ENCODE data around the gene GATA1.

Gene GATA1
- 0 reads per million in 2 donors for total RNA-seq

DNA sequence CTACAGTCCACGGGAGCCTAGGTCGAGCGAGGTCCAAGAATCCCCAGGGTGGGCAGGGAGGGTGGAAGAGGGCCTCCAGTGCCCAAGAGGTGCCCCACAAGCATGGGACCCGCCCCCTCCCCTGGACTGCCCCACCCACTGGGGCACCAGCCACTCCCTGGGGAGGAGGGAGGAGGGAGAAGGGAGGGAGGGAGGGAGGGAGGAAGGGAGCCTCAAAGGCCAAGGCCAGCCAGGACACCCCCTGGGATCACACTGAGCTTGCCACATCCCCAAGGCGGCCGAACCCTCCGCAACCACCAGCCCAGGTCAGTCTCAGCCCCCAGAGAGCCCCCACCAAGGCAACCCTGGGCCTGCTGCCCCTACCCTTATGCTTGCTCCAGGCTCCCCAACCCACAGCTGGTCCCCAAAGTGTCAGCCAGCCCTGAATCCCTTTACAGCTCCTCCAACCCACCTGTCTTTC is at the start of gene GATA1:
Gene GATA1, plus strand, starts transcription at position 250 of the 460 bp plus-strand sequence. CDS start 4,520 bp downstream, outside the sequence.
- no peak for DNase-seq

DNA sequence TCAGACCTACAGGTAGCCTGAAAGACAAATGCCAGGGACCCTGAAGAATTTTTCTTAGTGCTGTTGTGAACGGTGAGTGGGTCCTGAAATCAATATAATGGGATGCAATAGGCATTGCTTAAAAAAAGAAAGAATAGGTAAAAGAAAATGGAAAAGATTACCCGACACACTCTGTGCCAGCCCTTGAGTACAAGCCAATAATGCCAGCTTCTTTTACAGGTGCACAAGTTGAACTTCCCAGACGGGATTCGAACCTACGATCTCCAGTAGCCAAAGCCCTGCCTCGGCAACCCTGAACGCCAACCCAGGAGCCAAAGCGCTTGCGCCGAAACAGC is 49.5 kb upstream of the GATA1 start:
- no peak for DNase-seq

DNA sequence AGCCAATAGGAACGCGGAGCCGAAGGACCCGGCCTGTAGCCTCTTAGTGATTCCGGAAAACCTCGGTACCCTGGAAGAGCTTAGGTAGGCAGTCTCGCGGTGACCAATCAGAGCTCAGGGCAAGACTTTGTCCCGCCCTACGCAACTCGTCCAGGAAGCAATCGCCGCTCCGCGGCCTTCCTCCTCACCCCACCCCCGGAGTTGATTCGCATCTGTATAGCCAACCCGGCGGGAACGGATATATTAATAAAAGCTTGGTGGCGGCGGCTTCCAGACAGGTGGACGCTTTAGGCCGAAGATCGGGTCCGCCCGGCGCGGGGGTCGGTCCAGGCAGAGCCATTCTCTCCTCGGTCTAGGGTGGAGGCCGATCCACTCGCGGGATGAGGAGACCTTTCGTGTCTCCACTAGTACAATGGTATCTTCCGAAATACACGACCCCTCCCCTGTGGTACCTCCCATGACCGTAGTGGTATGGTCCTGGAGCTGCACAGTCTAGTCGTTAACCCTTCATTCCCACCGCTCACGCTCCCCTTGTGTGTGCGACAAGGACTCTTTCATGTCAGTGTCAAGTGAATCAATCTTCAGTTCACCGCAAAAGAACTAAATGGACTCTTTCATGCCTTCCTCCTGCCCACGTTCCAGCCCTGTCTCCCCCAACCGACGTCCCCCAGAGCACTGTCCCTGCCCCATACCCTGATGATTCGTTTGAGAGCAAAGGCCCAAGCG is 49.0 kb upstream of the GATA1 start:
- DNase-seq, result peak; percentile 52 to 98 (median 81)

DNA sequence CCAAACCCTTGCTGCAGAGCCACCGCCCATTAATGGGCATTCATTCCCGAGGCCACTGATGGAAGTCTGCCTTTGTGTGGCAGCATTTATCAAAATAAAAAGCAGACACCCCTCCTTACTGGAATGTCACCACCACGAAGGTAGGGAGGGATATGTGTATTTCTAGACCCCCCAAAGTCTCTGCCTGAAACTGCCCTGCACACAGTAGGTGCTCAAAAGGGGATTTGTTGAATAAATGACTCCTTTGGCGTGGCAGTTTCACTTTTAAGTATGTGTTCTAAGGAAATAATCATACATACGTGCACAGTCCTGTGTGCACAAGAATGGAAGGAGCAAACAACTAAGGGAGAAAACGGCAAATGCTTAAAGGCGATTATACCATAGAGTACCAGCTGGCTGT is 48.5 kb upstream of the GATA1 start:
- DNase-seq, result no peak

DNA sequence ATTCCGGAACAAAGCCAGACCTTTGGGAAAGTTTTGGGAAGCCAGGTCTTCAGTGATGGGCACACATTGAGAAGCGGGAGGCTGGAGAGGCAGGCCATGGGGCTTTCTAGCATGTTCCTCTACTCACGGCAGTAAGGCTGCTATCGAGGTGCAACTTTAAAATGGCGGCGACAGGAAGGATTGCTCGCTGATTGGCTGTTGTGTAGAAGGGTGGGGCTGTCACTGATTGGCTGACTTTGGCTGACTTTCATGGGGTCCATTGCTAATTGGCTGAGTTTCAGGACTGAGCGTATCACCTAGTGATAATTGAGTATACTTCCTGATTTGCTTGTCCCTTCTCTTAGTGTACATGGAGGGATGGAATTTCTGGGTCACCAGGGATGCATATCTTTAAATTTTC is 44.6 kb upstream of the GATA1 start:
- DNase-seq, result no peak

DNA sequence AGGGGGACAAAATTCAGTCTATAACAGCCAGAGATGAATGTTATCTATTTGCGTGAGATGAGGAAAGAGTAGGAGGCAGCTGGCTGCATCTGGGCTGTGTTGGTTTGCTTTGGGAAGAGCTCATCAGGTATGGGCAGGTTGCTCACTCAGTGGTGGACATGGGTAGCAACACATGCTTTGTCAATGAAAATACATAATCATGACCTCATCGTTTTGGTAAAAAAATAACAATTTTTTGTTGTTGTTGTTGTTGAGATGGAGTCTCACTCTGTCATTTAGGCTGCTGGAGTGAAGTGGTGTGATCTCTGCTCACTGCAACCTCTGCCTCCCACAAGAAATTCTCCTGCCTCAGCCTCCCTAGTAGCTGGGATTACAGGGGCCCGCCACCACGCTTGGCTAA is 41.2 kb upstream of the GATA1 start:
- no peak for DNase-seq

DNA sequence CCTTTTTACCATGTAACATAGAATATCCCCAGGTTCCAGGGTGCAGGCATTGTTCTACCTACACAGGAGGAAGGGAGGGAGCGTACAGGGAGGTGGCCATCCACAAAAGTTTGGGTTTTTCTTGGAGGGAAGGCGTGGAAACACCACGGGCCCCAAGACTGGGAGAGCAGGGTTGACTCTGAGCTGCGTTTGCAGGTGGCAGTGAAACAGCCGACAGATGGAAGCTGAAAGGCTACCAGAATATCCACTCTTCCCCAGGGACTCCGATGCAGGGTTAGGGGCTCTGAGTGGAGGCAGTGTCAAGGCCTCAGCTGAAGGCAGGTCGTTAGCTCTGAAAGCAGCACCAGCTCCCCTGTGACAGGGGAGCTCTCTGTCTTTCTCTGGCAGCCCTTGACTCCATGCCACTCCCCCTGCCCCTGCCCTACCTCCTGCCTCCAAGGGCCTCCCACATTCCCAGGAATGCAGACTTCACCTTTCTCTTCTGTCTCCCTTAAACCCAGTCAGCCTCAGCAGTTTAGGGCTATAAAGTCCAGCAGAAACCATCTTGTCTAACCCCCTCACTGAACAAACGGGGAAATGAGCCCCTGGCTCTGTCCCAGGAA is 38.9 kb upstream of the GATA1 start:
- no peak for DNase-seq

DNA sequence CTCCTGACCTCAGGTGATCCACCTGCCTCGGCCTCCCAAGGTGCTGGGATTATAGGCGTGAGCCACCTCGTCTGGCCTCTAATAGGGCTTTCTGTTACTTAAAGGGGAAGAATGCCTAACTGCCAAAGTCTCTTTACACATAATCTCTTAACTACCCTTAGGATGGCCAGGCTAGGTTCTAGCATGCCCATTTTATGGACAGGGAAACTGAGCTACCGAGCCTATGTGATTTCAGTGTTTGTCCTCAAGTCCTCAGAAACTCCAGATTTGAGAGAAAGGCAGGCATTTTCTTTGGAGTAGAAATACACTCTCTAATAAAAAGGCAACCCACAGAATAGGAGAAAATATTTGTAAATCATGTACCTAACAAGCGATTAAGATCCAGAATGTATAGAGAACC is 37.2 kb upstream of the GATA1 start:
- DNase-seq, result no peak

DNA sequence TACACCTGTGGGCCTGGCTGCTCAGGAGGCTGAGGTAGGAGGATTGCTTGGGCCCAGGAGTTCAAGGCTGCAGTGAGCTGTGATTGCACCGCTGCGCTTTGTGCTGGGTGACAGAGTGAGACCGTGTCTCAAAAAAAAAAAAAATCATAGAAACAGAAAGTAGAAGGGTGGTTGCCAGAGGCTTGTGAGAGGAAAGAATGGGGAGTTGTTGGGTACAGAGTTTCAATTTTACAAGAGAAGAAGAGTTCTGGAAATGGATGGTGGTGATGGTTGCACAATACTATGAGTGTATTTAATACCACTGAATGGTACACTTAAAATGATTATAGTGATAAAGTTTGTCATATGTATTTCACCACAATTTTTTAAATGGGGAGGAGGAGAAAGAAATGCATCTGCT is 35.0 kb upstream of the GATA1 start:
- DNase-seq, result peak in 1 of 5 experiments; percentile 80

DNA sequence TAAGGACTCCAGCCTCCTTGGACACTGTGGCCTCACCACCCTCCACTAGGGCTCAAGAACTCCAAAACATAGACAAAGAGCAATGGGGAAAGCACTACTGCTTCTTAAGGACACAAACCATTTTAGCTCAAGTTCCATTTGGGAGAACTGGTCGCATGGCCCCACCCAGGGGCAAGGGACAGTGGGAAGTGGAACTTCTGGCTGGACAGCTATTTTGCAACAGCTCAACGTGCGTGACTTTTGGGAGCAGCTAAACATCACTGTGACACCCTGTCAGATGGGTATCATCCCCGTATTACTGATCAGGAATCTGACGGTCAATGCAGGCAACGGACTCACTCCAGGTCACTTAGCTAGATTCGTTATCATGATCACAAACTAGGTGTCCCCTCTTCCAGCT is 33.9 kb upstream of the GATA1 start:
- no peak for DNase-seq

DNA sequence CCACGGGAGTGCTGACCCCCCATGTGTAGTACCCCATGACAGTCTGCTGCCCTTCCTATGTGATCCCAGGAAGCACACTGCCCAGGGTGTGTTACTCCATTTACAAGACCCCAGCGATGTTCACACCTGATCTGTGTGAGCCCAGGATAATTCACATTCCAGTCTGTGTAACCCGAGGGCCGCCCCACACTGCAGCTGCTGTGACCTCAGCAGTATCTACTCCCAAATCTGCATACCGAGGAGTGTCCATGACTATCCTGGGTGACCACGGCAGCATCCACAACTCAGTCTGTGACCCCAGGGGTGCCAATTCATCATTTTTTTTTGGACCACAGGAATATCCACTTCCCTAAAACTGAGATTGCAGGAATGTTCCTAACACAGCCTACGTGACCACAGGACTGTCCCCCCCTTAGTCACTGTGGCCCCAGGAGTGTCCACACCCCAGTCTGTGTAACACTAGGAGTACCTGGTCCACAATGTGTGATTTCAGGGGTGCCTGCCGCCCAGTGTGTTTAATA is 32.6 kb upstream of the GATA1 start:
- DNase-seq, result no peak

DNA sequence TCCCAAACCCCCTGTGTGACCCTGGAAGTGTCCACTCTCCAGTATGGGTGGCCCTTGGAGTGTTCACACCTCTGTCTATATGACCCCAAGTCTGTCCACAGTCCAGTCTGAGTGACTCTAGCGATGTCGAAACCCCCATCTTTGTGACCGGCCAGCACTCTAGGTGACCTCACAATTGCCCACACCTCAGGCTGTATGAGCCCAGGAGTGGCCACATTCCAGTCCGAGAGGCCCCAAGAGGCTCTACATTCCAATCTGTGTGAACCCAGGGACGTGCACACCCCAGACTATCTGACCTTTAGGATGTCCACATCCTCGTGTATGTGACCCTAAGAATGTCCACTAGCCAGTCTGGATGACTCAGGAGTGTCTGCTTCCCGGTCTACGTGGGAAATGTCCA is 32.2 kb upstream of the GATA1 start:
- no peak for DNase-seq

DNA sequence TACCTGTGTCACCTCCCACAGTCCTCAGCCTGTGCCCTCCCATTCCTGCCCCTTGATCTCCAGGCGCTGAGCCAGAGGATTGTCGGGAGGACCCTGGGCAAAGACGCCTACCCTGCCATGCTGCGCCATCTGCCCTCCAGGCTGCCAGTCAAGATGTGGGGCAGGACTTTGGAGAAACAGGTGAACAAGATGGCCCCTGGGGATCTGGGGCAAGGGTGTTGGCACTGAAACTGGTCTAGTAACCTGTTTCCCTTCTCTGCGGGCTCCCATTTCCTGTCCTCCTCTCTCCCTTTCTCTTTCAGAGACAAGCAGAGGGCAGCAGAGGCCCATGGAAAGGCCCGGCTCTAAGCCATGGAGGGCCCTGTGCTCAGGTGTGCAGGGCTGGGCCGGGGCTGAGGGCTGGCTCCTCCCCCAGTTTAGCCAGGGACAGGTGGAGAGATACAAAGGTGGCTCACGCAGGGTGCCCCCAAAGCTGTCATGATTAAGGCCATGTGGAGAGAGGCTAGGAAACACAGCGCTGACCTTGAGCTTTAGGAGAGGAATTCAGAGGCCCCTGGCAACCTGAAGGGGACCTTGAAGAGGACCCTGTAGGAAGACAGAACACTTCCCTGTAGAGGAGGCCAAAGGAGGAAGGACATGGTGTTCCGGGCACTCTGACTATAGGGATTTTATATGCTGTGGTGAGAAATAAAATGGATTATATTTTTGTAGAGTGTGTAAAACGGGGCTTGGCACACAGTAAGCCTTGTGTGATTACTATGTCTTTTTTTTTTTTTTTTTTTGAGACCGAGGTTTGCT is 24.5 kb upstream of the GATA1 start, which contains the start of gene GLOD5:
Gene GLOD5, plus strand, starts transcription at position 74 of the 798 bp plus-strand sequence. Its CDS starts 44 bp downstream, at position 118.
- peak in 1 of 5 experiments; percentile 42 for DNase-seq

DNA sequence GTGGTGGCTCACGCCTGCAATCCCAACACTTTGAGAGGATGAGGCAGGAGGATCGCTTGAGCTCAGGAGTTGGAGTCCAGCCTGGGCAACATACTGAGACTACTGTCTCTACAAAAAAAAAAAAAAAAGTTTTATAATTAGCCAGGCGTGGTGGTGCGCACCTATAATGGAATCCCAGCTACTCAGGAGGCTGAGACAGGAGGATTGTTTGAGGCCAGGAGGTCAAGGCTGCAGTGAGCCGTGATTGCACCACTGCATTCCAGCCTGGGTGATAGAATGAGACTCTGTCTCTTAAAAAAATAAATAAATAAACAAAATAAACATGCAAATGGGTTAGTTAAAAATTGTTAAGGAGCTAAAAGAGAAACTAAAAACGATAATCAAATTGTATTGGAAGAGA is 17.2 kb upstream of the GATA1 start:
- no peak for DNase-seq

DNA sequence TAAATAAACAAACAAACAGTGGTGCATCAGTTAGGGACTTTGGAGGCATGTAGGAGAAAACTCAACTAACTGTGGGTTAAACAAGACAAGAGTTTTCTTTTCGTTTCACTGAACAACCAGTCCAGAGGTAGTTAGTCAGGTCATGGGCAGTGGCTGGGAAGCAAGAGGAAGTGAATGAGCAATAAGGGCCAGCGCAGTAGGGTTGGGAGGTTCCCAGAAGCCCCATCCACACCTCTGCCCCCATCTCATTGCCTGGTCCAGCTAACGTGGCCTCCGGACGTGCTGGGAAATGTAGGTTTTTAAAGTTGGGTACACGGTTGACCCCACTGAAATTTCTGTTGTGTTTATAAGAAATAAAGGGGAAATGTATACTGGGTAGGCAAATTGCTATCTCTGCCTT is 16.1 kb upstream of the GATA1 start:
- no peak for DNase-seq

DNA sequence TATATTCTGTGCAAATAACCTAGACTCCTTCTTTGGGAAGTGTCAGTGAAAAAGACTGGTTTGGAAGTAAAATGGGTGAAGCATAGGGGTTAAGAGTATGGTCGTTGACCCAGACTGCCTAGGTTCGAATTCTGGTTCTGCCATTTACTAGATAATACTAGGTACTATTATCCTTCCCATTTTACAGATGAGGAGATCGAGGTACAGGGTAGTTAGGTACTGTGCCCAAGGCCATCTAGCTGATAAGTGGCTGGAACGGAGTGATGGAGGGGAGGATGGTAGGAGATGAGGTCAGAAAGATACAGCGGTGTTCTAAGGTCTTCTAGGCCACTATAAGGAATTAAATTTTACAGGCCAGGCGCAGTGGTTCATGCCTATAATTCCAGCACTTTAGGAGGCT is 13.8 kb upstream of the GATA1 start:
- no peak for DNase-seq

DNA sequence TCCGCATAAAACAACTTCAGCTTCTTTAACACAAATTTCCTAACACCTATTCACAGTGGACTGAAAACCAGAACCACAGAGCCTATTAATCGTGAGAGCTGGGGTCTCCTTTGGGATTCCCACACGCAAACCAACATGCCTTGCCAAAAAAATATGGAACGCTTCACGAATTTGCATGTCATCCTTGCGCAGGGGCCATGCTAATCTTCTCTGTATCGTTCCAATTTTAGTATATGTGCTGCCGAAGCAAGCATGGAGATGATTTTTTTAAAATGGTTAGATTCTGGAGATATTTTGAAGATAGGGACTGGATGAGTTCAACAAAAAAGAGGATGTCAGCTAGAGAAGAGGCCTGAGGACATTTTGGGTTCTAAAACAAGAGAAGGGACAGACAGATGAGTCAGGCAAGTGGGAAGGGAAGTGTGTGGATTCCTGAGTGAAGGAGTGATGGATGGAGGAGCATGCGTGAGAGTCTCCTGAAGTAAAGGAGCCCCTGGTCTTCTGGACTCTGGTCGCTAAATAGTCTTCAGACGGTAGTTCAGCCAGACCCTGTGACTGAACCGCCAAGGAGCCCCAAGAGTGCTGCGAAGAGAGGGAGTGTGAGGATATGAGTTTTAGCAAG is 9.5 kb upstream of the GATA1 start:
- no peak for DNase-seq

DNA sequence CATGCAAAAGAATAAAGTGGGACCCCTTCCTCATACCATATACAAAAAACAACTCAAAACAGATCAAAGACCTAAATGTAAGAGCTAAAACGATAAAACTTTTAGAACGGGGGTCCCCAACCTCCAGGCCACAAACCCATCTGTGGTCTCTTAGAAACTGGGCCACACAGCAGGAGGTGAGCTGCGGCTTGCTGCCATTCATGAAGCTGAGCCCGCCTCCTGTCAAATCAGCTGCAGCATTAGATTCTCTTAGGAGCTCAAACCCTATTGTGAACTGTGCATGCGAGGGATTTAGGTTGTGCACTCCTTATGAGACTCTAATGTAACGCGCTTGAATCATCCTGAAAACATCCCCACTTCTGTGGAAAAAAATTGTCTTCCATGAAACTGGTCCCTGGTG is 7.0 kb upstream of the GATA1 start:
- no peak for DNase-seq

DNA sequence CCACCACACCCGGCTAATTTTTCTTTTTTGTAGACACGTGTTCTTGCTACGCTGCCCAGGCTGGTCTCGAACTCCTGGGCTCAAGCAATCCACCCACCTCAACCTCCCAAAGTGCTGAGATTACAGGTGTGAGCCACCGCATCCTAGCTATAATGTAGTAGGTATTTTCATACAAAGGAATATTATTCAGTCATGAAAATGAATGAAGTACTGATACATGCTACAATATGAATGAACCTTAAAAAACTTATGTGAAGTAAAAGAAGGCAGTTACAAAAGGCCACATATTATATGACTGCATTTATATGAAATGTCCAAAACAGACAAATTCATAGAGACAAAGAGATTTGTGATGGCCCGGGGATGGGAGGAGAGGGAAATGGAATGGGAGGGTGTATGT is 4.7 kb upstream of the GATA1 start:
- DNase-seq, result no peak

DNA sequence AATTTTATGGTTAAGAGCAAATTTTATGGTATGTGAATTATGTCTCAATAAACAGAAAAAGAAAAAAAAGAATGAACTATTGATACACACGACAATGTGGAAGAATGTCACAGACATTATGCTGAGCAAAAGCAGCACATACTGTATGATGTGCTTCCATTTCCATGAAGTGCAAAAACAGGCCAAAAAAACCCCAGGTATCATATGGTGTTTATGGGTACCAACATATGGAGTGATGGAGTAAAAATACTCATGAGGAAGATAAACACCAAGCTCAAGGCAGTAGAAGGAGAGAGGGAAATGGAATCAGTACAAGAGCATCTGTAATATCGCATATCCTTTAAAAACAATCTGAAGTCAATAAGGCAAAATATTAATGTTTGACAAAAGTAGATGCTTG is 4.2 kb upstream of the GATA1 start:
- DNase-seq, result no peak

DNA sequence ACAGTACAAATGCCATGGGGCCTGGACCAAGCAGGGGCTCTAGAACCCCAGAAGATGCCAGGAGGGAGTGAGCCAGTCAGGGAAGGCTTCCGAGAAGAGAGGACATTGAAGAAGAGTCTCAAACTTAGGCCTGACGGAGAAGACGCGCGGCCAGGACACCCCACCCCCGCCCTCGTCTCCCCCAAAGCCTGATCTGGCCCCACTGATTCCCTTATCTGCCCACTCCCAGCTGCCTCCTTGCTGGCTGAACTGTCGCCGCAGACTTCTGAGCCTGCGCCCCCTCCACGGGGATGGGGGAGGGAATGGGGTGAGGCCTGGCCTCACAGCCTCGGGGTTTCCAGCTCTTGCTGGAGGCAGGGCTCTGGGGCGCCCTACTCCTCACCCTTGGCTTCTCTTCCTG is 3.6 kb upstream of the GATA1 start:
- DNase-seq, result no peak

DNA sequence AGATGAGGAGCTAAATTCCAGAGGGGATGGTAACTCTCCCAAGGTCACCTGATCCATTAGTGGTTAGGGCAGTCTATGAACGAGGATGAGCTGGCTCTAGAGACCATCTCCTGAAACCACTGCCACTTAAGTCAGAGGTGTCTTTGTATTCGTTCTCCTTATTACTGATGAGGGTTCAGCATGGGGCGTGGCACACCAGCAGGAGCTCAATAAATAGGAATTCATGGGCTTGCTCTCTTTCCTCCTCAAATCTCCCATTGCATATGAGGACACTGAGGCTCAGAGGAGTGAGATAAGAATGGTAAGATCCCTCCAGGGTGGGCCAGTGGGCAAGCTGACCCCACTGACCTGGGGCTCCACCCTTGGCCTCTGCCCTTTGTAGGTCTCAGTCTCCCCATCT is 1.7 kb upstream of the GATA1 start:
- DNase-seq, result no peak

DNA sequence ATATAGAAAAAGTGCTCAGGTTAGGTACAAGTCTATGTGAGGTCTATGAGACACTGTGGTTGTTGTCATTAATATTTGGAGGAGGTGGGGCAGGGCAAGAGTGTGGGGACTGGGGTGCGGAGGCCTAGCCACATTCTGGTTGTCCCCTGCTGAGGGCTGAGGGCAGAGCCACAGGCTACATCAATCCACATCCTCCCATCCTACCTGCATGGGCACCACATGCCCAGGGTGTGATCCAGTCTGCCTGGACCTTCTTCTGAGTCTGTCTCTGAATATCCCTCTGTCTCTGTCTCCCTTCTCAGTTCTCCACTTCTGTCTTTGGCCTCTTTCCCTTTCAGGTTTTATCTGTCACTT is 1.2 kb upstream of the GATA1 start:
- no peak for DNase-seq

Measured in T-helper 2 cell (primary cell).